Lung (tissue), 12 donors: ENCODE results near the gene RGS3. TPM values are rescaled to one million over a fixed set of nuclear protein-coding genes. Genes with fewer than 3 reads are reported as not detected.

ENCODE experiments used
- ATAC-seq: fragments of 200-7000 bp; cut with Tn5 transposase; one replicate; pipeline ENCODE4 v1.9.1; 2020; ENCODE audit warnings: moderate number of reproducible peaks; ENCODE audit not compliant: insufficient read depth, low FRiP score
- DNase-seq, 3 donors: peaks; one replicate each; pipeline ENCODE4 v3.0.0-alpha.2; 2013 to 2017
- H3K27ac ChIP-seq, 2 donors: one replicate each; pipeline ENCODE4 v1.5.1; 2013; ENCODE audit warnings: mild to moderate bottlenecking in 2 of 2, moderate library complexity in 2 of 2, control low read depth in 1 of 2, inconsistent platforms in 1 of 2, low read depth in 1 of 2, low read length in 1 of 2
- H3K27me3 ChIP-seq, 3 donors: one replicate each; pipeline ENCODE4 v1.5.1; 2013; ENCODE audit warnings: low read length in 2 of 3; ENCODE audit not compliant: control insufficient read depth in 3 of 3, insufficient read depth in 3 of 3
- H3K36me3 ChIP-seq, 4 donors: one replicate each; pipeline ENCODE4 v1.5.1; 2013; ENCODE audit warnings: low read length in 4 of 4, mild to moderate bottlenecking in 1 of 4, moderate library complexity in 1 of 4; ENCODE audit not compliant: control insufficient read depth in 4 of 4, insufficient read depth in 4 of 4
- H3K4me1 ChIP-seq, 5 donors: one replicate each; pipeline ENCODE4 v1.5.1; 2013; ENCODE audit warnings: low read length in 5 of 5, mild to moderate bottlenecking in 2 of 5, moderate library complexity in 1 of 5; ENCODE audit not compliant: control insufficient read depth in 5 of 5, insufficient read depth in 5 of 5
- H3K4me3 ChIP-seq: one replicate; pipeline ENCODE4 v1.5.1; 2013; ENCODE audit warnings: mild to moderate bottlenecking, control low read depth, moderate library complexity
- H3K9ac ChIP-seq, 2 donors: one replicate each; pipeline ENCODE4 v1.5.1; 2013; ENCODE audit warnings: low read length in 2 of 2, control low read depth in 1 of 2; ENCODE audit not compliant: insufficient read depth in 1 of 2
- H3K9me3 ChIP-seq, 4 donors: one replicate each; pipeline ENCODE4 v1.5.1; 2013; ENCODE audit warnings: low read length in 3 of 4, mild to moderate bottlenecking in 1 of 4, moderate library complexity in 1 of 4; ENCODE audit not compliant: control insufficient read depth in 4 of 4, insufficient read depth in 3 of 4
- WGBS, 2 donors: extraction: QIAGEN DNeasy Blood & Tissue Kit; methylation state at CpG; one replicate each; pipeline ENCODE4 v1.1.7; 2013; 5-methylcytosine and 5-hydroxymethylcytosine counted together
- polyA plus RNA-seq, 2 donors: library from polyadenylated mRNA; stranded (reverse); fragments of 200-250 nt; gene quantifications; one replicate each; pipeline ENCODE4 v1.2.1, GENCODE V29; 2013
- total RNA-seq, 2 donors: library from RNA; depleted of rRNA in 1 of 2; stranded (reverse); fragments of >200 nt in 1 of 2; gene quantifications; one replicate each; pipeline ENCODE4 v1.2.1, GENCODE V29; 2014 to 2021
- TF ChIP-seq, protein P1 (sequence below): IDR thresholded peaks from 2 replicates; pipeline ENCODE4 v1.5.1; 2012; ENCODE audit warnings: mild to moderate bottlenecking; ENCODE audit errors: control extremely low read depth, extremely low read depth
- donor health status: control.
- donor health status: control.
- donor health status: Bipolar disorder and iron deficiency.
- donor health status: healthy.
- donor health status: DM: yes; HTN: yes; CAD: no.

Gene RGS3
- total and polyA plus RNA-seq, 4 donors = 43.0 to 91.8 (median 73.9) TPM

DNA sequence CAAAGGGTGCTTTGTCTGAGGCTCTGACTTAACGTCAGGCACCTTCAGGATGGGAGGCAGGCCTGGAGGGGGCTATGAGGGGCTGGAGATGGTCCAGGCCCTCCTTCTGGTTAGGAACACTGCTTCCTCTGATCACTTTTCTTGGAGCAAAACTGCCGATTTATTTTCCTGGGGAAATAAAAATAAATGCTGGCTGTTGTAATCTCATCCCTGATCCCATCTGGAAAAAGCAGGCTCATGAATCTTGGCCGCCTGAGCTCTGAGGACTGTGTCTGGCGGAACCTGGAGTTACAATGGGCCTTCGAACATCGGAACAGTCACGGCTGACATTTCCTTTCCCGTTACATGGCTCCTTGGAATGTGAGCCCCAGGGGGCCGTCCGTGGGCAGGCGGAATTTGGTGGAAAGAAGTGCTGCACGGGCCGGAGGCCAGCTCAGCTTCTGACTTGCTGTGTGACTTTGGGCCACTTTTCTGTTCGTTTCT lies 157.8 kb downstream of the RGS3 start:
- Histone ChIP-seq H3K27ac (peak overlapping the region; percentile 68 to 82), H3K36me3 (no peaks in the 10 kb centered on the region), H3K9ac (peak overlapping the region; percentile 59 to 66), H3K4me1 (peaks cover 18 to 40% (median 25%) of the 10 kb centered on the region in 5 donors), H3K4me3 (no peak overlapping the region), H3K9me3 (no peaks in the 10 kb centered on the region), H3K27me3 (no peaks in the 10 kb centered on the region)
- peak; percentile 62 for ATAC-seq
- TF ChIP-seq, protein P1, sequence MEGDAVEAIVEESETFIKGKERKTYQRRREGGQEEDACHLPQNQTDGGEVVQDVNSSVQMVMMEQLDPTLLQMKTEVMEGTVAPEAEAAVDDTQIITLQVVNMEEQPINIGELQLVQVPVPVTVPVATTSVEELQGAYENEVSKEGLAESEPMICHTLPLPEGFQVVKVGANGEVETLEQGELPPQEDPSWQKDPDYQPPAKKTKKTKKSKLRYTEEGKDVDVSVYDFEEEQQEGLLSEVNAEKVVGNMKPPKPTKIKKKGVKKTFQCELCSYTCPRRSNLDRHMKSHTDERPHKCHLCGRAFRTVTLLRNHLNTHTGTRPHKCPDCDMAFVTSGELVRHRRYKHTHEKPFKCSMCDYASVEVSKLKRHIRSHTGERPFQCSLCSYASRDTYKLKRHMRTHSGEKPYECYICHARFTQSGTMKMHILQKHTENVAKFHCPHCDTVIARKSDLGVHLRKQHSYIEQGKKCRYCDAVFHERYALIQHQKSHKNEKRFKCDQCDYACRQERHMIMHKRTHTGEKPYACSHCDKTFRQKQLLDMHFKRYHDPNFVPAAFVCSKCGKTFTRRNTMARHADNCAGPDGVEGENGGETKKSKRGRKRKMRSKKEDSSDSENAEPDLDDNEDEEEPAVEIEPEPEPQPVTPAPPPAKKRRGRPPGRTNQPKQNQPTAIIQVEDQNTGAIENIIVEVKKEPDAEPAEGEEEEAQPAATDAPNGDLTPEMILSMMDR = no peak
- 50 to 71% methylated on average over 14 of the region's 14 CpGs for WGBS, 2 donors
- peak; percentile 72 to 87 (median 78) for DNase-seq

DNA sequence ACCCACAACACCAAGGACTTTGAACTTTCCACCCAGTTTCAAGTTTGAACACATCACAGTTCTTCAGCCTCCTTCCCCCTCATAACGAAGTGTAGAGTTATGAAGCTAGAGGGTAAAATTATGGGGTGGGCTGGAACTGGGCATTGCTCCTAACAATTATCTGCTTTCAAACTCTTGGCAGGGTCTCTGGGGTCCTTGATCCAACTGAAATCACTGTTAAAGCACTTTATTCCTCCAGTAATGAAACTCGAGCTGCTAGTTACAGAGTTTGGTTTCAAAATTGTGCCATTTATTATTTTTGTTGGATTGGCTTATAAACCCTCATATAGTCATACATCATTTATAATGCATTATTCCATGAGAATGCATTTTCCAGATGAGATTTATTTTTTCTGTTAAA lies 158.5 kb downstream of the RGS3 start:
- TF ChIP-seq, protein P1 = no peak
- ATAC-seq = no peak
- H3K27ac ChIP-seq = peak overlapping the region in 1 of 2 donors; percentile 22

DNA sequence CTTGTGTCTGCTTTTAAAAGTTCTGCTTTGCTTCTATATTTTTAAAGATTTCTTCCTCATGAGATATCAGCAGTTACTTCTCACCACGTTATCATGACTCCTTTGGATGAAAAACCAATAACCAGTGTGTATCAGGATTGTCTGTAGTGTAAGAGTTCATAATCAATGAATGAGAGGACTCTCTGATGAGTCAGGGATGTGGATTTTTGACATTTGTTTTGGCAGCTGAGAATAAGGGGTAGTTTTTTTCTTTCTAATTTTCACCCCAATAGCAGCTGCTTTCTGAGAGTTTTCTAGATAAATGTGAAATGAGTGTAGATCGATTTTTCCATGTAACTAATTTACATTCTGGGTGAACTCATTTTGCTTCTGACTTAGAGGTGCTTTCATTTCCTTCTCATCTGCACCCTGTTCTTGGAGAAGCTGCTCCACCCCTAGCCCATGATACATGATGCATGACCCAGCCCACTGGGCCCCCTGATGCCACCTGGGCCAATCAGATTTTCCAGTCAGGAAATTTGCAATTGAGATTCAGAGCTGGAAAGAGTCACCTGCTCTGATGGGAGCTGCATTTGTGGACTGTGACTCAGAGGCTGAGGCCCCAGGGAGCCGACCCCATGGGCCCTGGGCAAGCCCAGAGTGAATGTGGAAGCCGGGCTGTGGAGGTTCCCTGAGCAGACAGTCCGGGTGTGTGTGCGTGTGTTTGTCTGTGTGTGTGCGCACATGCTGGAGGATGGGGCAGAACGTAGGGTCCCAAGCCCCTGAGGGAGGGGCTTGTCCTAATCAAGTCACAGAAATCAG lies 159.3 kb downstream of the RGS3 start:
- H3K4me3 ChIP-seq = no peak overlapping the region
- H3K27me3 ChIP-seq = no peaks in the 10 kb centered on the region
- H3K36me3 ChIP-seq = no peaks in the 10 kb centered on the region
- WGBS, 2 donors = 81 to 84% methylated on average over 8 of the region's 8 CpGs
- ATAC-seq = no peak
- no peaks in the 10 kb centered on the region for H3K9me3 ChIP-seq
- H3K27ac ChIP-seq = no peak overlapping the region
- peaks cover 13 to 36% (median 21%) of the 10 kb centered on the region in 5 donors for H3K4me1 ChIP-seq
- H3K9ac ChIP-seq = no peak overlapping the region
- TF ChIP-seq, protein P1 = no peak
- DNase-seq = peak in 1 of 3 donors; percentile 9

More for the DNA sequence above, 158.5 kb downstream of the RGS3 start:
- peak; percentile 13 to 73 (median 60) for DNase-seq
- Histone ChIP-seq H3K36me3 (no peaks in the 10 kb centered on the region), H3K27me3 (no peaks in the 10 kb centered on the region), H3K4me3 (no peak overlapping the region), H3K9ac (no peak overlapping the region), H3K4me1 (peaks cover 14 to 41% (median 26%) of the 10 kb centered on the region in 5 donors), H3K9me3 (no peaks in the 10 kb centered on the region)
- 82 to 91% methylated on average over 2 of the region's 2 CpGs for WGBS, 2 donors
